CD4-positive, alpha-beta T cell treated with Interleukin-10 for 1 hour (primary cell): ENCODE data around the gene ANKRD11.
"Not testable (repeated sequence)": the region's sequence is repeated elsewhere in the genome, so short reads cannot be mapped to it uniquely, and the experiment has no call there.

Experiments
- DNase-seq: peaks from one replicate; pipeline ENCODE4 v3.0.0-alpha.2; 2020

Gene ANKRD11

DNA sequence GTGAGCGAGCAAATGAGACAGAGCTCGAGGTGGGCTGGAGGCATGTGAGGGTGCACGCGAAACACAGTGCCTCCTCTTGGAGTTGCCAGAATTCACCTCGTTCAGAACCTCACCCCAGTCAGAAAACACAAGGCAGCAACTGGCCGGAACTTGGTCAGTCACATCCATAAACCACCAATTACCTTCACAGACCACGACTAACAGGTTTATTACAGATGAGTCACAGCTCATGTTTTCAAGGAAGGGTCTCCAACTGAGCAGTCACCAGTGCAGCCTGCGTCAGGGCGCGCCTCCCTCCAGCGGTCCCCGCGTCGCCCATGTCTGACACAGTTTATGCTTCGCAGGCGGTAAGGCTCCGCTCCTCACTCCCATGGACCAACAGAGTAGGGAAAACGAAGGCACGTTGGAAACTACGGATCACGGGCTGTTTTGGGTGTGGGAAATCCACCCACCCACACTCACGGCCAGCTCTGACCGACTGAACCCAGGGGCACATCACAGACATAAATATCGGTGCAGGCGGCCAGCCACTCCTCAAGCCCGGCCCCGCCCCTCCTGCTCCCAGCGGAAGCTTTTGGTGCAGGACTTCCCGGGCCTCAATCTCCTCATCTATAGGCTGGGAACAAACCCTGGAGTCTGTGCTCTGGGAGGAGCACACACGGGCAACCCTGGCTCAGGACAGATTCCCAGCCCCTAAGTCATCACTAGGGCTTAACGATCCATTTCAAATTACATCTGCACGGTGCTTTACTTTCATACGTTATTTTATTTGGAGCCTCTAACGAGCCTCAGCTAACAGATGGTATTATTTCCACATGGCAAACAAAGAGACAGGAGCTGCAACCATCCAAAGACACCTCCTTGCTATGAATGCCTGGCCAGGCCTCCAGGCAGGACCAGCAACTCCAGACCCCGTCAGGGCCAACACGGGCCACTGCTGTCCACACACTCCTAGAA is 146.6 kb downstream of the ANKRD11 start:
- no peak for DNase-seq

DNA sequence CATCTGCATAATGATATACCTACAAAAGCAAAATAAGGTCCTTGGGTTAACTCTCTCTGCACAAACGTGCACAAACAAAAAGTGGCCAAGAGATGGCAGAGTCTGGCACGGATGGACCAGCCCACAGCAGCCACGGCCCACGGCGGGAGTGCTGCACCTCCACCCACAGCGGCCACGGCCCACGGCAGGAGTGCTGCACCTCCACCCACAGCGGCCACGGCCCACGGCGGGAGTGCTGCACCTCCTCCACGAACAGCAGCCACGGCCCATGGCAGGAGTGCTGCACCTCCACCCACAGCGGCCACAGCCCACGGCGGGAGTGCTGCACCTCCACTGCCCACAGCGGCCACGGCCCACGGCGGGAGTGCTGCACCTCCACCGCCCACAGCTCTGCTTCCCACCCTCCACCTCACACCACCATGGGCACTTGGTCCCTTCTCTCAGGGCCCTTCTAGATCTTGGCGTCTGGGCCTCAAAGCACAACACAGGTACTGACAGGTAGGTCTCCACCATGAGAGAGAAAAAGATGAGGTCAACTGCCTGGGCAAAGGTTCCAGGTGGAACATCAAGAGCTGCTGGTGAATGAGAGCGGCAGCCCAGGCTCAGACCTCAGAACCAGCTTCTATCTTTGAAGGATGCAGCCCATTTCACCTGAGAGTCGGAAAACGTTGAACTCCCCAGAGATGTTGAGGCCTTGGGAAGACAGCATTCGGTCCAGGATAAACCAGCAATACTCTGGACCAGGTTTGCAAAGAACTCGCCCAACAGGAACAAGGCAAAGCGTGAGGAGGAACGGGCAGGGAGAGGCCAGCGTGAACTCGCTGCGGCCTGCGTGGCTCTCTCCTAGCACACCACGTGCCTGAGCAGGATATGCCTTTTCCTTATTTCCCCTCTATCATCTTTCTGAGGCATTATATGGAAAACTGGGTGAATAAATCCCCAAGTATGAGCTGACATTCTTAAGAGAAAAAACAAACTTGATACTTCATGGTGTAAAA is 148.4 kb downstream of the ANKRD11 start:
- DNase-seq, result peak; percentile 49

DNA sequence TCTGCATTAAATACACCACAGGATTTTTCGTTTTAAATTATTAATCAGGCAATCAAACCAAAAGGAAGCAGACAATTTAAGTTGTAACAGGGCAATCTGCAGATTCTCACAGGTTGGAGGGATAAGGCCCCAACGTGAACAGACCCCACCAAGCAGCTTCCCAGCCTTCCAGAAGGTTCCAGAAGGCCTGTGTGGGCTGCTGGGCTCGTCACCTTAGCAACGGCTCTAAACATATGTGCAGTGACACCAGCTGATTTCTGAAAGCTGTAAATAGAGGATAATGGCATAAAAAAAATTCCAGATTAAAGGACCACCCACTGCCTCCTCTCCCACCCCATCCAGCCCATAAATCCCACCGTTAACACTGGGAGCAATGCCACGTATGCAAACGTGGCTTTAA is 149.1 kb downstream of the ANKRD11 start:
- no peak for DNase-seq

DNA sequence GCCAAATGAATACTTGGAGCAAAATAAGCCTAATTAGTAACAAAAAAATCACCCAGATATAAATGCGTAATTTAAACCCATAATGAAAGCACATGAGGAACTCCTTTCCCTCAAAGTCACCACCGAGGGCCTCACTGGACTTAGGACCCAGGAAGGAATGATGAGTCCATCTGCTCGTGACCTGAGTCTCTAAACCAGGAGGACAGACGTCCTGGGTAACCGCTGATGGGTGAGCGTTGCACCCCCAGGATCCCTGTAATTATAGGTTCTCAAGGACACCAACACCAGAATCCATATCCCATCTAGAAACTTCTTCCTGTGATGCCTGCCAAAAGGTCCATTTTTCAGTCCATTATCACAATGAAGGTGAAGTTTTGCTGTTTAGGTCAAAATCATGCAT is 151.5 kb downstream of the ANKRD11 start:
- no peak for DNase-seq

DNA sequence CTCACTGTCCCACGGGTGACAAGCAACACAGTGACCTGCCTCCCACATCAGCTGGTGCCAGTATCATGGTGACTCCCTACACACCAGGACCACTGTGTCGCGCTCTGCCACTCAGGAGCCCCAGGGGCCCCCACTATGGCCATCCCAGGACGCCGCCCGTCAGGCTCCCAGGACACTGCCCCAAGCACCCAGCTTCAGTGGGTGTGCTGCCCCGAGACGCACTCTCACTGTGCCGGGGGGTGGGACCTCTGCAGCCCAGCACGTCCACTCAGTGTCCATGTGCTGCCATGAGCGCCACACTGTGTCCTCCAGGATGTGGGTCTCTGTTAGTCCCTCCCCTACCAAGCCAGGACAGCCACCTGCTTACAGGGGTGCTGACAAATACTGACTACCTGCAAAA is 152.4 kb downstream of the ANKRD11 start:
- DNase-seq, result no peak

DNA sequence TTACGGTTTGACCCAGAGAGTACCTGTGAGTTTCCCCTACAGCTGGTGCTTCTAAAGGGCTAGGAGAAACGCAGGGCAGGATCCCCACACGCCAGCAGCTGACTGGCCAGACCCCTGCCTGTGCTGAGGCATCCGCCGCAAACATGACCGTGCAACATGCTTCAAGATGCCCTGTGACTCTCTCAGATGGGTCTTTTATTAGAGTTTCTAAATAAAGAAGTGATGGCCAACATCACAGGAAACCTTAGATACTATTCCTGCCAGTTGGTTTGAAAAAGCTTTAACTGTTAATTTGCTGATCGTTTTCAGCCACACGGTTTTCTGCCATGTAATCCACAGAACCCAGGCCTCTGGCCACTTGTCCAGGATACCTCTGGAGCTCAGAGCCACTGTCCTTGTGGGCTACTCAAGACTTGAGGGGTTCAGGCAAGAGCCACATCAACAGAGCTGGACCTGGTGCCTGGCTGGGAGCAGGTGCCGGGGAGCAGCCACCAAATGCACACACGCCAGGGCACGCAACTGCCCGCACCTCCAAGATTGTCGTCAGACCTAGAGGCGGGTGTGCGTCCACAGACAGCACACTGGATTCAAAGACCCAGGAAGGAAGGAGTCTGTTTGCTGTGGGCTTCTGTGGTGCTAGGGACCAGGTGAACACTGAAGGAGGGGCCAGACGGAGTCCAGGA is 154.4 kb downstream of the ANKRD11 start:
- no peak for DNase-seq

DNA sequence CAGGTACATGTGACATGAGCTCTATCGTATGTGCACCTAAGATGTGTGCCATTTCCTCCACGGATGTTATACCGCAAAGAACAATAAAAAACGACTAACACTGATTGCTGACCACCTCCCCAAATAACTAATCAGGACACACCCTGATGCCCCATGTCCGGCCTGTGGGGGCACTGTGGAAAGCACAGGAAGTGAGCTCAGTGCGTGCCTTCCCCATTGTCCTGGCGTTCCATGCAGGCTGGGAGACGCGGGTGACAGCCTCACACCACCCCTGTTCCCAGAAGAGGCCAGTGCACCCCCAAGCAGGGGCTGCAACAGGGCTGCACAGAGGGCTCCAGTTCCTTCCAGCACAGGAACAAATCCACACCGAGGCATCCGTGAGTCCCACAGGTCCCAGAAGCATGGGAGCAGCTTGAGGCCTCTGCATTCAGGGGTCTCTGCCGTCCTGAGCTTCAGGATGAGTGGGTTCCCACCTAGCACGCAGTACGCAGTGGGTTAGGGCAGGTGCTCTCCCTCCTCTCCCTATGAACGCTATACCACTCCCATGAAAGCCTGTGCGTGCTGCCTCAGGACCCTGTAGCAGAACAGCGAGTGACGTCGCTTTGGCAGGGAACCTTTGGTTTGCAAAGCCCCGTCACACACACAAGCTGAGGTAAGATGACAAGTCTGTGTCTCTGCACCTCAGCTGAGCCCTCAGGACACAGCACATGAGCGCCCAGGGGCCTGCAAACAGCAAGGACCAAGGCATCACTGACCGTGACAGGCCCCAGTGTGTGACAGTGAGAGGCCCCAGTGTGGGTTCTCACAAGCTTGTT is 155.2 kb downstream of the ANKRD11 start:
- DNase-seq, result no peak

DNA sequence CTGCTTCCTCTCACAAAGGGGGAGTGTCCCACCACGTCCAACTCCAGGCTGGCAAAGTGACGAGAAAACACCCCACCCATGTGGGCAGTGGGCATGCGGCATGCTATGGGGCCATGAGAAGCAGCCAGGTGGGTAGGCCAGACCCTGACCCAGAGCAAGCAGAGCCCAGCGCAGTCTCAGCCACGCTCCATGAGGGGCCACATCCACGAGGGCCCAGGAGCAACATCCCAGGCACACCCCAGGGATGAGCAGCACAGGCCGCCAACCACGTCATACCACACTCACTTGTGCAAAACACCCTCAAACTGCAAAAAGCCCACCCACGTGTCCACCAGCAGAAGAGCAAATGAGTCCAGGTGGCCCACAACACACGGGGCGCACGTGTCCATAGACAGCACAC is 155.9 kb downstream of the ANKRD11 start:
- DNase-seq, result no peak

DNA sequence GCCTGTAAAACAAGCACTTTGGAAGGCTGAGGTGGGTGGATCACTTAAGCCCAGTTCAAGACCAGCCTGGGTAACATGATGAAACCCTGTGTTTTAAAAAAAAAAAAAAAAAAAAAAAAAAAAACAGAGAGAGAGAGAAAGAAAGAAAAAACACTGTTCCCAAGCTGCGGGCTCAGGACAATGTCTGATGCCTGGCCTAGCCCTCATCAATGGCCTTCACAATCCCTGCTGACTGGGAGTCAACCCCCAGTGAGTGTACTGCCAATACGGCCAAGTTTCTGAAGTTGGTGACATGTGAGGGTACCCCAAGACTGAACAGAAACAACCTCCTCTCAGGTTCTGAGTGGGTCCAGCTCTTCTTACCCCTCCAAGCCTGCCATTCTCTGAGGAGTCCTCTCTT is 156.3 kb downstream of the ANKRD11 start:
- no peak for DNase-seq

DNA sequence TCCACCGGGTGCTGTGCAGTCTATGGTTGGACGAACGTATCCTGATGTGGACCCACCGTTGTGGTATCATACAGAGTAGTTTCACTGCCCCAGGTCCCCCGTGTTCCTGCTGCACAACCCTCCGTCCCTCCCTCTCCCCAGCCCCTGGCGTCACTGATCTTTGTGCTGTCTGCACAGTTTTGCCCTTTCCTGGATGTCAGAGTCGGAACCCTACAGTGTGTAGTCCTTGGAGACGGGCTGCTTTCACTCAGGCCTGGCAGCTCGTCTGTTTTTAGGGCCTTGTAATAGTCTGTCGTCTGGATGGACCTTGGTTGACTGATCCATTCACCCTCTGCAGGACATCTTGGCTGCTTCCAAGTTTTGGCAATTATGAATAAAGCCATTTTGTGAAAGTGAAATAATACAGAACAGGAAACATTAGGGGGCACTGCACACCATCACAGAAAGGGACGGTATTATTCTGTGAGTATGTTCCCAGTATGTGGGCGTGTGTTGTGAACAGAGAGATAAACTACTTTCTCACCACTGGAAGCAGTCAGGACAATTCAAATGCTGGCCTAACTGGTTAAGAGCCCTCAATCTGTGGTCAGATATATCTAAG is 156.9 kb downstream of the ANKRD11 start:
- peak; percentile 72 for DNase-seq

DNA sequence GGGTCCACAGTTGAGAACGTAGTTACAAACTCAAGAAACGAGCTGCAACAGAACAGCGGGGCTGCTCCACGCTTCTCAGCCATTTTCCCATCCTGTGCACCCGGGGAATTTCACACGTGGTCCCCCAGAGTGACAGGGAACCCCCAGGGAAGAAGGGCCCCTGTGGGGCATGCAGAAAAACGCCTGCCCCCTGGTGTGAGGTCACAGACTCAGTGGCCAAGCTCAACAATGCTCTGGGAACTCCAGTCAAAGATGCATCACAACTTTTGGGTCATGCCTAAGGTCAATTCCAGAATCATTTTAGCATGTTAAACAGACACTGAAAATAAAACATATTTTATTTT is 157.5 kb downstream of the ANKRD11 start:
- no peak for DNase-seq

DNA sequence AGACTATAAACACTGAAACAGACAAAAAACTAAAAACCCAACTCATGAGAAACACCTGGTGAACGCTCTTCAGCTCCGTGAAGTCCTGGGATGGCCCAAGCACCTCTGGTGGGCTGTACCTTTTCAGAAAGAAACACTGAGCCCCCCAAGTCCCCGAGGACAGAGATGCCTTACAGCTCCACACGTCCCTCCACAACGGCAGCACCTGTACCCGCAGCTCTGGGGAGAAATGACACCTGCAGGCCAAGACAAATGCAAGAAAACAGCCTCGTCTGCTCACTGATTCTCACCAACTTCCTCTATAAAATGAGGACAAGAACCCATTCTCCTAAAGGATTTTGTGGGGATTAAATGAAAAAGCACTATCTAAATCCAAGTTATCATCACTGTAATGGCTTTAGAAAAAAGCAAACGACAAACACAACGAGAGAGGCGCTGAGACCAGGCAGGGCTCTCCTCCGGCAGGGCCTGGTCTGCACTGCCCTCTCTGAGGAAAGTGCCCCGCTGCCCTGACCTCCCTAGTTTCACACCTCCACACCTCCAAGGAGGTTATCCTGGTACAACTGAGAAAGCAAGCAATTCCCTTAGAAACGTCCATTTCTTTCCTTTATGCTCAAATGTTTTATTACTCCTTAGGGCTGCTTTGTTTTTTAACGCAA is 158.0 kb downstream of the ANKRD11 start:
- DNase-seq, result no peak

DNA sequence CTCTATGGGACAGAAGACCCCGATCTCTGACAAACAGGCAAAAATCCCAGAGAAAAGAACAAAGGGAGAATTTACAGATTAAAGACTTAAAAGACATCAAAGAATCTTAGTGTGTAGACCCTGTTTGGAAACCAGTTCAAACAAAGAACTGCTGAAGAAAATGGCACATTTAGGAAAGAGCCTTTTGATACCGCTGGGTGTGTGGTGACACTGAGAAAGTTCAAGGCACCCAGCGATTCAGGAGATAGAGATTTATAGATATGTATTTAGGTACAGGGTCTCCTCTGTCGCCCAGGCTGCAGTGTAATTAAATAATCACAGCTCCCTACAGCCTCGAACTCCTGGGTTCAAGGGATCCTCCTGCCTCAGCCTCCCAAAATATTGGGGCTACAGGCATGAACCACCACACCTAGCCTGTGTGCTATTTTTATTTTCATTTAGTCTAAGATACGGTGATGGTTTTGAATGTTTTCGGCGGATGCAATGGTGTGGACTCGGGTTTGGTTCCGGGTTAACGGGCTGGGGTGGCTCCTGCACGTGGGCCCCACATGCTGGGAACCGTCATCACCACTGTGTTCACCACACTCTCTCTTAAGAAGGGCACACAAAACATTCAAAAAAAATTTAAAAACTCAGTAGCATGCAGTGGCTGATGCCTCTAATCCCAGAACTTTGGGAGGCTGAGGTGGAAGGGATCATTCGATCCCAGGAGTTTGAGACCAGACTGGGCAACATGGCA is 158.8 kb downstream of the ANKRD11 start:
- peak; percentile 55 for DNase-seq

DNA sequence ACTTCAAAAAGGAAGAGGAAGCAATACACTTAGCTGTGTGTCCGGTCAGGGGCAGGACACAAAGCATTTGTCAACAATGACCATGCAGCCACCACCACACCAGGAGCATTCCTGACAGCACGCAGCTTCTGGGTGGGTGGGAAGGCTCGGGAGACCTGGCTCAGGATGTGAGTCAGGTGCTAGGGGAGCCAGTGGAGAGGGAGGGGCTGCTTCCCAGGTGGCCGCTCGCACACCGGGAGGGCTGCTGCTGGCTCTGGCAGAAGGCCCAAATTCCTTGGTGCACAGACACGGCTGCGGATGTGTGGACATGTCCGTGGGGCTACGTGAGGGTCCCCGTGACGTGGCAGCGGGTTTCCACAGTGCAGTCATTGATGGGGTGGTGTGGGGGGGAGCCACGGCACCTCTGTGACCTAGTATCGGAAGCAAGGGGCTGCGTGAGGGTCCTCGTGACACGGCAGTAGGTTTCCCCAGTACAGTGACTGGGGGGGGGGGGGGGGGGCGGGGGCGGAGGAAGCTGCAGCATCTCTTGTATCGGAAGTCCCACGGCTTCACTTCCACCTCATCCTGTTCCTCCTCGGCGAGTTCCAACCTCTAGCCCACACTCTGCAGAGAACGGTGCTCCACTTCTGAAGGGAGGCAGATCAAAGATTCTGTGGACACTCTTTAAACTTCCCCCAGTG is 160.0 kb downstream of the ANKRD11 start:
- peak; percentile 67 for DNase-seq

DNA sequence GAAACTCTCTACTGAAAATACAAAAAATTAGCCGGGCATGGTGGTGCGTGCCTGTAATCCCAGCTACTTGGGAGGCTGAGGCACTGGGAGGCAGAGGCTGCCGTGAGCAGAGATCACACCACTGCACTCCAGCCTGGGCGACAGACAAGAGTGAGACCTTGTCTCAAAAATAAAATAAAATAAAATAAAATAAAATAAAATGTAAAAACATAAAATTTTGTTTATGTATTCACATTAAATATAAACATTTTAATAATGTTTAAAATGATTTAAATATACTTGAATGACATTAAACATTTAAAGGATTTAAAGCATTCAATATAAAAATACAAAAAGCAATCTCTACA is 160.6 kb downstream of the ANKRD11 start:
- DNase-seq, result not testable (repeated sequence)

DNA sequence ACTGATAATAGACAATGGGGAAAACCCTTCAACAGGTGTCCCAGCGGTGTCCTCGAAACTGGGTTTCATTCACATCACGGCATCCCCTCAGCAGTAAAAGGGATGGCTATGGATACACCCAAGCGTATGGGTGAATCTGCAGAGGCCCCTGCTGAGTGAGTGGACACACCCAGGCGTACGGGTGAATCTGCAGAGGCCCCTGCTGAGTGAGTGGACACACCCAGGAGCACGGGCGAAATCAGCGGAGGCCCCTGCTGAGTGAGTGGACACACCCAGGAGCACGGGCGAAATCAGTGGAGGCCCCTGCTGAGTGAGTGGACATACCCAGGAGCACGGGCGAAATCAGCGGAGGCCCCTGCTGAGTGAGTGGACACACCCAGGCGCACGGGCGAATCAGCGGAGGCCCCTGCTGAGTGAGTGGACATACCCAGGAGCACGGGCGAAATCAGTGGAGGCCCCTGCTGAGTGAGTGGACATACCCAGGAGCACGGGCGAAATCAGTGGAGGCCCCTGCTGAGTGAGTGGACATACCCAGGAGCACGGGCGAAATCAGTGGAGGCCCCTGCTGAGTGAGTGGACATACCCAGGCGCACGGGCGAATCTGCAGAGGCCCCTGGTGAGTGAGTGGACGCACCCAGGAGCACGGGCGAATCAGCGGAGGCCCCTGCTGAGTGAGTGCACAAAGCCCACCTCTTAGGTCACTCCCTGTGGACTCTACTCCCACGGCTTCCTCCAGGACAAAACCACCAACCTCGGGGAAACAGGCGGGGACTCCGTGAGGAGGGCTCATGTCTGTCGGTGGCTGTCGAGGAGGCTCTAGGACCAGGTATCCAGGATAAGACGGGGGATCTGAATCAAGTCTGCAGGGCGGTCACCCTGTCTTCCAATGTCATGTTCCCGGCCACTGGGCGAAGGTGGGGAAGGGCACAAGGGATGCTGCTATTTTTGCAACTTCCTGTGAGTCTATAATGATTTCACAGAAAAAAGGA is 161.7 kb downstream of the ANKRD11 start:
- DNase-seq, result not testable (repeated sequence)

DNA sequence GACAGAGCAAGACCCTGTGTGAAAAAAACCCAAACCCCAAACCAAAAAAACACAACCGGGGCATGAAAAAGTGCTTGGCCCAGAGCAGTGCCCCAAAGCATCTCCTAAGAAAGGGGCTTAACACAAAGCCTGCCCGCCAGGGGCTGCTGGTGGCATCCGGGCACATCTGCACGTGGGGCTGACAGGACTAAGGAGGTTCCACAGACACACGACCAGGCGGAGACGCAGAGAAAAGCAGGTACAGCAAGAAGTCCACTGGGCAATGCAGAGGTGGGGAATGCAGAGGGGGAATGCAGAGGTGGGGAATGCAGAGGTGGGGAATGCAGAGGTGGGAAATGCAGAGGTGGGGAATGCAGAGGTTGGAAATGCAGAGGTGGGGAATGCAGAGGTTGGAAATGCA is 163.6 kb downstream of the ANKRD11 start:
- no peak for DNase-seq

DNA sequence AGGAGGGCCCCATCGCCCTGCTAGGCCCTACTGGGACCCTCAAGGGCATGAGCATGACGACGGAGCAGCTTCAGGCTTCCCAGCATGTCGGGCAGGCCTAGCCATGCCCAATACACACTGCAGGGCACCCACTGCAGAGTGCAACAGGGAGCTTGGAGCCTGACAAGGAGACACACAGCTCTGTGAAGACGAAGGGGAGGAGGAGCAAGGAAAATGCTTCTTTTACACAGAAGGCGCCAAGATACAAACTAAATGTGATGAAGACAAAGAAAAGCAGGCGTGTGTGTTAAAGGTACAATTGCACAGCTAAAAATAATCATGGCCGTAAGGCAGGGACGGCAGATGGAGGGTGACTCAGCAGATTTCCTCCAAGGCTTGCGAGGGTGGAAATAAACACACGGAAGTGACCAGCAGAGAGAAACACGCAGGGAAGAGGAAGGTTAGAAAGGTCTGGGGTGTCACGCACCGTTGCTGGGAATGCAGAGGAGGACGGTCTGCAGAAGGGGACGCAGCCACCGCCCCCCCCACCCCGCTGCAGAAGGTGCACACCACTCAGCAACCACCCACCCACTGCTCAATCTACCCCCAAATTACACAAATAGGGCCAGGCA is 164.4 kb downstream of the ANKRD11 start:
- no peak for DNase-seq
